LNCaP clone FGC (cell line): Measurements from ENCODE around the gene CHMP3.
A peak's percentile ranks its signal among the peaks of the same experiment; 100 is the strongest.

Experiments
- DNase-seq: peaks from one replicate; pipeline ENCODE4 v3.0.0-alpha.2; 2011; ENCODE audit warnings: low read depth
- H3K4me3 ChIP-seq: 2 replicates; pipeline ENCODE4 v1.5.1; 2011; ENCODE audit warnings: mild to moderate bottlenecking, low read depth, low read length, control low read depth
- TF ChIP-seq, protein P1 (sequence below): IDR thresholded peaks from 2 replicates; pipeline ENCODE4 v1.5.1; 2012; ENCODE audit warnings: mild to moderate bottlenecking; ENCODE audit not compliant: control insufficient read depth, insufficient read depth; ENCODE audit errors: extremely low read depth

The CHMP3 gene

DNA sequence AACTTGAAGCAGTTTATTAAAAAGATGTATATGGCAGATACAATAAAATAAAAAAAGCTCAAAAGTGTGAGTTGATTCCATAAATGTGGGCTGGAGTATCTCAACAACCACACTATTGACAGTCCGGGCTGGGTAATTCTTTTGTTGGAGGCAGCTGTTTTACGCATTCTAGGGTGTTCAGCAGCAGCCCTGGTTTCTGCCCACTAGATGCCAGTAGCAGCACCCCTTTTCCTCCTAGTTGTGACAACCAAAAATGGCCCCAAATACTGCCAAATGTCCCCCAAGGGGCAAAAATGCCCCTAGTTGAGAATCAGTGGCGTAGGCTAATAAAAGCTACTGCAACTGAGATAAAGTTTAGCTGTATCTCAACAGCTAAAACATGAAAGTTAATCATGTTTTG, 44.8 kb downstream of the CHMP3 start:
- no peak for DNase-seq
- TF ChIP-seq, protein P1, sequence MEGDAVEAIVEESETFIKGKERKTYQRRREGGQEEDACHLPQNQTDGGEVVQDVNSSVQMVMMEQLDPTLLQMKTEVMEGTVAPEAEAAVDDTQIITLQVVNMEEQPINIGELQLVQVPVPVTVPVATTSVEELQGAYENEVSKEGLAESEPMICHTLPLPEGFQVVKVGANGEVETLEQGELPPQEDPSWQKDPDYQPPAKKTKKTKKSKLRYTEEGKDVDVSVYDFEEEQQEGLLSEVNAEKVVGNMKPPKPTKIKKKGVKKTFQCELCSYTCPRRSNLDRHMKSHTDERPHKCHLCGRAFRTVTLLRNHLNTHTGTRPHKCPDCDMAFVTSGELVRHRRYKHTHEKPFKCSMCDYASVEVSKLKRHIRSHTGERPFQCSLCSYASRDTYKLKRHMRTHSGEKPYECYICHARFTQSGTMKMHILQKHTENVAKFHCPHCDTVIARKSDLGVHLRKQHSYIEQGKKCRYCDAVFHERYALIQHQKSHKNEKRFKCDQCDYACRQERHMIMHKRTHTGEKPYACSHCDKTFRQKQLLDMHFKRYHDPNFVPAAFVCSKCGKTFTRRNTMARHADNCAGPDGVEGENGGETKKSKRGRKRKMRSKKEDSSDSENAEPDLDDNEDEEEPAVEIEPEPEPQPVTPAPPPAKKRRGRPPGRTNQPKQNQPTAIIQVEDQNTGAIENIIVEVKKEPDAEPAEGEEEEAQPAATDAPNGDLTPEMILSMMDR: peak; percentile 54

DNA sequence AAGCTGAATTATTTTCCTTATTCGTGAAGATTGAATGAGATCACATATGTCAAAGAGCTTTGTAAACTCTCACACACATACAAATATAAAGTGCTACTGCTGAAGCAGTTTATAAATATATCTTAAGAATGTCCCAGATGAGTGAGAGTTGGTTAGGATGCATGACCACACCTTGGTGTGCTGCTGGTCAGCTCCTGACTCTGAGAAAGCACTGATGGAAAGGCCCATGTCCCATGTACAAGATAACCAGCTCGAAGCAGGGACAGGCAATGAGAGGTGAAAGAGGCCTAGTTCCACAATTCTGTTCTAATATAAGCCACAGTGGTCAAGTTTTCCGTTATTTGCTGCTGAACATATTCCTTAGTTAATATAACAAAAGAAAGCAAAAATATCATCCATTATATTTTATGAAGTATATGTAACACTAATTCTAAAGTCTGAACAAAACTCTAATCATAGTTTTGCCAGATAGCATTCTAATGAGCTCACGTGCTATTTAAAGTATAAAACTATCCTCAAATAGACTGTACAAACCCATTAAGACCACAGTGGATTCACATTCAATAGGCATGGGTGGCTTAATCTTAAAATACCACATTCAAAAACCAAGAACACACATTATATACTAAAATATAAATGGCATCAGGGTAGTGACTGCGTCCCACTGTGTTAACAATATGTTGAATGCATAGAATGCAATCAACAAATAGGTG, 49.1 kb downstream of the CHMP3 start:
- H3K4me3 ChIP-seq: no peak overlapping the region
- TF ChIP-seq, protein P1: no peak
- DNase-seq: no peak

More for the DNA sequence above, 44.8 kb downstream of the CHMP3 start:
- H3K4me3 ChIP-seq: no peak overlapping the region

DNA sequence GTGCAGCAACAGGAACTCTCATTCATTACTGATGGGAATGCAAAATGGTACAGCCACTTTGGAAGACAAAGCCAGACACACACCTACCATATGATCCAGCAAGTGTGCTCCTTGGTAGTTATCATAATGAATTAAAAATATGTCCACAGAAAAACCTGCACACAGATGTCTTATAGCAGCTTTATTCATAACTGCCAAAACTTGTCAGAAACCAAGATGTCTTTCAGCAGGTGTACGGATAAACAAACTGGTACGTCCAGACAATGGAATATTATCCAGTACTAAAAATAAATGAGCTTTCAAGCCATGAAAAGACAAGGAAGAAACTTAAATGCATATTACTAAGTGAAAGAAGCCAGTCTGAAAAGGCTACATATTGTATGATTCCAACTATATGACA, 50.4 kb downstream of the CHMP3 start:
- TF ChIP-seq, protein P1: no peak
- DNase-seq: no peak
- no peak overlapping the region for H3K4me3 ChIP-seq

DNA sequence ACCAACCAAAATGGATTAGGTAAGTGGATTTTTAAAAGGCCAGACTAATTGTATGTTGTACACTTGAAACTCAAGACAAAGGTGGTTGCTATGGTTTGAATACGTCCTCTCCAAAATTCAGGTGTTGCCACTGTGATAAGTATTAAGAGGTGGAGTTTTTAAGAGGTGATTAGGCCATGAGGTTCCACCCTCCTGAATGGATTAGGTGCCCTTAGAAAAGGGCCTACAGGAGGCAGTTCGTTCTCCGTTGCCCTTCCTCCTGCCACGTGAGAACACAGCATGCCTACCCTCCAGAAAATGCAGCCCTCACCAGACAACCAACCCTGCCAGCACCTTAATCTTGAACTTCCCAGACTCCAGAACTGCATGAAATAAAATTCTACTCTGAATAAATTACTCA, 51.2 kb downstream of the CHMP3 start:
- TF ChIP-seq, protein P1: no peak
- H3K4me3 ChIP-seq: no peak overlapping the region
- DNase-seq: no peak

DNA sequence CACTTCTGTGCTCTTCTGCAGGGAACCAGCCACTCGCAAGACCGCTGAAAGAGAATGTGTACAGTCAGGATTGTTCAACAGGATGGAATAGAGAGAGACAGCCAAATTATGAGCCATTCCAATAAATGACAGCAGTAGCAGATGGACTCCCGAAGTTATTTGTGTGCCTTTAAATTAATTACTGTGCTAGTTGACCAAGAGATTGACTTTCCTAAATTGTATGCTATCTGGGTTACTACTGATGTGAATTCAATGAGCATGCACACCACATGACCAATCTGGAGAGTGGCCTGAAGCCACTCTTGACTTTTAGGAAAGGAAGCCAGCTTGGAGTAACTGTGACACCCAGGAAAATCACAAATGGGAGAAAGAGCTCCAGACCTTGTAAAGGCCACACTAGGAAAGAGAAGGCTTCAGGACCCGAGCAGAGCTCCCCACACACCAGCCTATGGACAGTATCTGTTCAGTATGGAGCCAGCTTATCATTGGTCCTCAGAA, 52.8 kb downstream of the CHMP3 start:
- DNase-seq: no peak
- H3K4me3 ChIP-seq: no peak overlapping the region
- TF ChIP-seq, protein P1: no peak

DNA sequence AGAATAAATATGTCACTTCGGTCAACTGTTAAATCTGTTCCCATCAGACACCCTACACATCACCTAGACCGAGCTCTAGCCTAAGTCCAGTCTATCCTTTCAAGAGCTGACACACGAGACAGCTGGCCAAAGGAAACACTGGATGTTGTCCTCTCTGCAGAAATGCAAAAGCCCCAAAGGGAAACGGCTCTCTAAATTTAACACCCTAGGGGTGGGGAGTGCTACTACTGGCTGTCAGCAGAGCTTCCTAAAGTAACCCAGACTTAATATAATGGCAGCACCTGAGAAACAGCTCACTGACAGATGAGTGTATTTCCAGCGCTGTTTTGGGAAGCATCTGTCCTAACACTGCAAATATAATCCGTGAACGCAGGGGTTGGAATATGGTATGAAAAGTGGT, 55.6 kb downstream of the CHMP3 start:
- TF ChIP-seq, protein P1: no peak
- H3K4me3 ChIP-seq: no peak overlapping the region
- DNase-seq: no peak

DNA sequence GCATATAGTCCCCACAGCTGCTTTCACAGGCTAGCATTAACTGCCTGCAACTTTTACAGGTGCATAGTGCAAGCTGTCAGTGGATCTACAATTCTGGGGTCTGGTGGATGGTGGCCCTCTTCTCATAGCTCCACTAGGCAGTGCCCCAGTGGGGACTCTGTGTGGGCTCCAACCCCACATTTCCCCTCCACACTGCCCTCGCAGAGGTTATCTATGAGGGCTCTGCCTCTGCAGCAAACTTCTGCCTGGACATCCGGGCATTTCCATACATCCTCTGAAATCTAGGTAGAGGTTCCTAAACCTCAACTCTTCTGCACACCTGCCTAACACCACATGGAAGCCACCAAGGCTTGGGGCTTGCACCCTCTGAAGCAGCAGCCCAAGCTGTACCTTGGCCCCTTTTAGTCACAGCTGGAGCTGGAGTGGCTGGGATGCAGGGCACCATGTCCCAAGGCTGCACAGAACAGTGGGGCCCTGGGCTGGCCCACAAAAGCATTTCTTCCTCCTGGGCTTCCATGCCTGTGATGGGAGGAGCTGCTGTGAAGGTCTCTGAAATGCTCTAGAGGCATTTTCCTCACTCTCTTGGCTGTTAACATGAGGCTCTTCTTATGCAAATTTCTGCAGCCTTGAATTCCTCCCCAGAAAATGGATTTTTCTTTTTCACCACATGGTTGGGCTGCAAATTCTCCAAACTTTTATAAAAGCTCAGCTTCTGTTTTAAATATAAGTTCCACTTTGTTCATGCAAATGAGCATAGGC, 62.7 kb downstream of the CHMP3 start:
- TF ChIP-seq, protein P1: no peak
- H3K4me3 ChIP-seq: no peak overlapping the region
- DNase-seq: no peak
